Heart right ventricle (tissue), 16 donors: ENCODE results near the gene ZNF569. TPM values are rescaled to one million over a fixed set of nuclear protein-coding genes. Genes with fewer than 3 reads are reported as not detected.

Experiments used
- ATAC-seq, 8 donors: fragments of 200-7000 bp; cut with Tn5 transposase; one replicate each; pipeline ENCODE4 v1.9.1; 2020; ENCODE audit warnings: mild to moderate bottlenecking in 8 of 8, moderate library complexity in 8 of 8, moderate number of reproducible peaks in 1 of 8
- DNase-seq, 2 donors: peaks; one replicate each; pipeline ENCODE4 v3.0.0-alpha.2; 2020
- H3K27ac ChIP-seq, 10 donors: fragments of 200-600 bp; sonication (generic) in 2 of 10; one replicate each; pipeline versions ENCODE4 v1.5.0 to v1.8.0; 2020 to 2022; ENCODE audit warnings: mild to moderate bottlenecking in 3 of 10
- H3K27me3 ChIP-seq, 7 donors: fragments of 200-600 bp; one replicate each; pipeline ENCODE4 v1.8.0; 2021 to 2022; ENCODE audit warnings: mild to moderate bottlenecking in 2 of 7
- H3K36me3 ChIP-seq, 9 donors: fragments of 200-600 bp; sonication (generic) in 1 of 9; one replicate each; pipeline versions ENCODE4 v1.5.0 to v1.8.0; 2020 to 2022; ENCODE audit warnings: mild to moderate bottlenecking in 2 of 9
- H3K4me1 ChIP-seq, 9 donors: fragments of 200-600 bp; sonication (generic) in 1 of 9; one replicate each; pipeline versions ENCODE4 v1.5.0 to v1.8.0; 2020 to 2022; ENCODE audit warnings: mild to moderate bottlenecking in 4 of 9
- H3K4me3 ChIP-seq, 10 donors: fragments of 200-600 bp; sonication (generic) in 2 of 10; one replicate each; pipeline versions ENCODE4 v1.5.0 to v1.8.0; 2020 to 2022; ENCODE audit warnings: mild to moderate bottlenecking in 7 of 10, moderate library complexity in 2 of 10
- H3K9me3 ChIP-seq, 11 donors: fragments of 200-600 bp in 10 of 11; sonication (generic) in 2 of 11; one replicate each; pipeline versions ENCODE4 v1.5.0 to v1.8.0; 2013 to 2022; ENCODE audit warnings: mild to moderate bottlenecking in 2 of 11, control low read depth in 1 of 11, moderate library complexity in 1 of 11
- WGBS, 2 donors: extraction: QIAGEN DNeasy Blood & Tissue Kit; methylation state at CpG; one replicate each; pipeline ENCODE4 v1.1.7; 2013; ENCODE audit warnings: inconsistent platforms in 1 of 2; 5-methylcytosine and 5-hydroxymethylcytosine counted together
- intact Hi-C, 10 donors: fragments of 100-400 bp; cut with DNase I; formaldehyde crosslinking; loops; one replicate each; pipeline versions ENCODE4 v1.11.1 to v1.14.2; 2022
- polyA plus RNA-seq, 2 donors: library from polyadenylated mRNA; stranded (reverse); fragments of 200-250 nt; gene quantifications; one replicate each; pipeline ENCODE4 v1.2.3, GENCODE V29; 2013
- total RNA-seq, 10 donors: library from RNA; stranded (reverse); fragmentation: NEBNext Ultra II Directional in 3 of 10; extraction: Animal tissue kit (Norgen Biotek cat#: 25700) in 3 of 10; gene quantifications; one replicate each; pipeline versions ENCODE4 v1.2.1 to v1.2.4, GENCODE V29; 2021 to 2023
- TF ChIP-seq, protein P1 (sequence below), 9 donors: fragments of 200-600 bp; sonication (generic) in 2 of 9; IDR thresholded peaks; one replicate each; pipeline versions ENCODE4 v1.5.0 to v1.8.0; 2021 to 2022; ENCODE audit warnings: antibody characterized with exemption in 9 of 9, mild to moderate bottlenecking in 5 of 9, moderate library complexity in 1 of 9
- donor health status: Arrhythmogenic right ventricular cardiomyopathy.
- donor health status: ischemic (EF 13 %, LVEDD 7.1; RV severe dilation, severe dysfunction).
- donor health status: healthy with polysubstance abuse.
- donor health status: DM: no; HTN: yes; CAD: no.
- donor health status: DM: no; HTN: no; CAD: no.
- donor health status: ischemic (EF 25% LVEDD 6.9; RV normal size, moderate dysfunction).
- donor health status: ischemic (EF 25% LVEDD 5.7; RV mildly dilated, moderate dysfunction).
- donor health status: healthy.
- donor health status: DM: yes; HTN: yes; CAD: no.
- donor health status: Ischemic cardiomyopathy.
- donor health status: ischemic (EF 35%, LVEDD 5.7; RV mildly dilated, moderate dysfunction).
- donor health status: nonischemic (EF 11% LVEDD 7.7; RV severe dilation, severe dysfunction).
- donor health status: DM: yes; HTN: yes; CAD: no.
- donor health status: PGD.
- donor health status: ischemic (EF 29% LVEDD 5.4; RV normal size, mild dysfunction).
- donor health status: nonischemic (EF 23%, LVEDD 6.1; RV moderate dilation, normal function).

ZNF569 gene
- total and polyA plus RNA-seq, 12 donors = 3.0 to 8.0 (median 6.0) TPM

DNA sequence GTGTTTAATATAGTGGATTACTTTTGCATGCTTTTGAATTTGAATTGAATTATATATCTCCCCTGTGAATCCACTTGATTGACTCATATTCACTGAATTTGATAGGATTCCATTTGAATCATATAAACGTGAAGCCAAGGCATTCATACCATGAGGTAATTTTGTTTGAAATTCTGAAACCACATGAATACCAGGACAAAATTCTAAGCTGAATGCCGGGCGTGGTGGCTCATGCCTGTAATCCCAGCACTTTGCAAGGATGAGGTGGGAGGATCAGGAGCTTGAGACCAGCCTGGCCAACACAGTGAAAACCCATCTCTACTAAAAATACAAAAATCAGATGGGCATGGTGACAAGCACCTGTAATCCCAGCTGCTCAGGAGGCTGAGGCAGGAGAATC lies 43.9 kb upstream of the ZNF569 start:
- TF ChIP-seq, protein P1, sequence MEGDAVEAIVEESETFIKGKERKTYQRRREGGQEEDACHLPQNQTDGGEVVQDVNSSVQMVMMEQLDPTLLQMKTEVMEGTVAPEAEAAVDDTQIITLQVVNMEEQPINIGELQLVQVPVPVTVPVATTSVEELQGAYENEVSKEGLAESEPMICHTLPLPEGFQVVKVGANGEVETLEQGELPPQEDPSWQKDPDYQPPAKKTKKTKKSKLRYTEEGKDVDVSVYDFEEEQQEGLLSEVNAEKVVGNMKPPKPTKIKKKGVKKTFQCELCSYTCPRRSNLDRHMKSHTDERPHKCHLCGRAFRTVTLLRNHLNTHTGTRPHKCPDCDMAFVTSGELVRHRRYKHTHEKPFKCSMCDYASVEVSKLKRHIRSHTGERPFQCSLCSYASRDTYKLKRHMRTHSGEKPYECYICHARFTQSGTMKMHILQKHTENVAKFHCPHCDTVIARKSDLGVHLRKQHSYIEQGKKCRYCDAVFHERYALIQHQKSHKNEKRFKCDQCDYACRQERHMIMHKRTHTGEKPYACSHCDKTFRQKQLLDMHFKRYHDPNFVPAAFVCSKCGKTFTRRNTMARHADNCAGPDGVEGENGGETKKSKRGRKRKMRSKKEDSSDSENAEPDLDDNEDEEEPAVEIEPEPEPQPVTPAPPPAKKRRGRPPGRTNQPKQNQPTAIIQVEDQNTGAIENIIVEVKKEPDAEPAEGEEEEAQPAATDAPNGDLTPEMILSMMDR (IDR thresholded peaks at IDR 0.05) = no peak
- Histone ChIP-seq H3K27ac (no peak overlapping the region), H3K4me1 (peaks cover 0 to 14% (median 8%) of the 10 kb centered on the region in 9 donors), H3K9me3 (peaks cover 0 to 61% (median 0%) of the 10 kb centered on the region in 11 donors), H3K36me3 (peaks cover 0 to 77% (median 28%) of the 10 kb centered on the region in 9 donors), H3K4me3 (no peak overlapping the region), H3K27me3 (no peaks in the 10 kb centered on the region)
- 96 to 97% methylated on average over 3 of the region's 3 CpGs for WGBS, 2 donors
- DNase-seq (no peak), ATAC-seq (no peak)
- intact Hi-C loops = no loop called here

DNA sequence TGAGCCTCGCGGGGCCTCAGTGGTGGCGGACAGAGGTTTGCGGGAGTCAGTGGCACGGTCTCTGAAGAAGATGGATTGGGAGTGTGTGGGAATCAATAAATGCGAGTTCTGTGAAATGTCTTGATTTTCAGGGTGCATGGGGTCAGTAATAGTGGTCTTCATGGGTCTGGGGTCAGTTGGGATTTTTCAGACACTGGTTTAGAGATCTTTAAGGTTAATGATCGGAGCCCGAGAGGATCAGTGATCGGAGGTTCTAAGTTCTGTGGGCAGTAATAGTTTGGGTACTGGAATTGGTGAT lies 39.9 kb upstream of the ZNF569 start:
- Histone ChIP-seq H3K27me3 (no peaks in the 10 kb centered on the region), H3K36me3 (peaks cover 0 to 50% (median 12%) of the 10 kb centered on the region in 9 donors), H3K9me3 (peaks cover 0 to 61% (median 0%) of the 10 kb centered on the region in 11 donors), H3K27ac (peak overlapping the region; percentile 90 to 98 (median 94)), H3K4me3 (peak overlapping the region; percentile 61 to 97 (median 73)), H3K4me1 (peaks cover 0 to 22% (median 14%) of the 10 kb centered on the region in 9 donors)
- WGBS, 2 donors = 1 to 2% methylated on average over 9 of the region's 9 CpGs
- ATAC-seq = no peak
- intact Hi-C loops = loop anchor here in 6 of 10 donors (2.0 to 5.0 kb wide), 6 partner anchors 35 to 295 kb away; partner anchors contain the start of genes ZNF569 (in 4 of the 6), ZNF570 (in 2 of the 6), ZNF527 (in 1 of the 6) and ZNF585B (in 1 of the 6)
- no peak for DNase-seq
- TF ChIP-seq, protein P1 (IDR thresholded peaks at IDR 0.05) = no peak

DNA sequence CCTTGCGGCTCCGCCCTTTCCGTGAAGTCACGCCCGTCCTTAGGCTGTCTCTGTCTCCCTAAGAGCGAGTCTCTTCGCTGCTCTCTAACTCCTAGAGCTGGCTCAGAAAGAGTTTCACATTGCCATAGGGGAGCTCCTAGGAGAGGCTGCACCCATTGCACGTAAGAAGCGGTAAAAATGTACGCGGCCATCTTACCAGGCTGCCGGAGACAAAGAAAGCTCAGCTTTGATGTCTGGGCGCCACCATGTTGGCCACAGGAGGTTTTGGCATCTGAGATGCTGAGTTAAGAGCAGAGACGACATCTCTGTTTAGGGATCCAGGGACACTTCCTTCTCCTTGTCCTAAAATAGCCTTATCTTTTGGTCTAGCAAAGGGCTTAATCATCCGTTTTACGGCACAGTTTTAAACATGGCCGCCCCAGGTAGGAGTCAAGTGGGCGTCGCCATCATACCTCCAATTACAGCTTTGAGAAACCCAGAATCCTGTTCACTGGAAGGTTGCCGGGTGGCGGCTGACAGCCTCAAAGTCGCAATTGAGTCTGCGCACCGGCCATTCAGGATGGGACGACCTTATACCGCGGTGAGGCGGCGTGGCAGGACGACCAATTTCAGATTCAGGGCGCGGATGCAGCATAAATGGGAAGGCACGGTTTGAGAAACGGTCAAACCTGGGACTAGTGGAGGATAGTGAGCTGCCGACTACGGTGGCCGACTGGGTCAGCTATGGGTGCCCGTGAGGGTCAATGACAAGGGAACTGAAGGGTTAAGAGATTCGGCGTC lies 39.3 kb upstream of the ZNF569 start, which contains the start of gene ZNF793:
Gene ZNF793 (plus strand): TSS at position 553 of the 780 bp plus-strand sequence. CDS start 16,501 bp downstream, outside the sequence.
- TF ChIP-seq, protein P1 (IDR thresholded peaks at IDR 0.05) = no peak
- peak within 1 kb of the TSS; percentile 61 to 97 (median 73) for H3K4me3 ChIP-seq
- WGBS, 2 donors = 1% methylated on average over 40 of the region's 40 CpGs
- H3K27me3 ChIP-seq = no peaks in the 10 kb centered on the region
- DNase-seq (peak; percentile 84 to 88), ATAC-seq (peak; percentile 91 to 96 (median 94))
- peak within 1 kb of the TSS; percentile 90 to 98 (median 94) for H3K27ac ChIP-seq
- peaks cover 0 to 22% (median 14%) of the 10 kb centered on the region in 9 donors for H3K4me1 ChIP-seq
- peaks cover 0 to 44% (median 12%) of the 10 kb centered on the region in 9 donors for H3K36me3 ChIP-seq
- H3K9me3 ChIP-seq = peaks cover 0 to 64% (median 0%) of the 10 kb centered on the region in 11 donors
- intact Hi-C loops = loop anchor here in 7 of 10 donors (1.0 to 5.0 kb wide), 8 partner anchors 34 to 294 kb away; partner anchors contain the start of genes ZNF569 (in 5 of the 7), ZNF570 (in 3 of the 7), ZNF527 (in 1 of the 7) and ZNF585B (in 1 of the 7)

DNA sequence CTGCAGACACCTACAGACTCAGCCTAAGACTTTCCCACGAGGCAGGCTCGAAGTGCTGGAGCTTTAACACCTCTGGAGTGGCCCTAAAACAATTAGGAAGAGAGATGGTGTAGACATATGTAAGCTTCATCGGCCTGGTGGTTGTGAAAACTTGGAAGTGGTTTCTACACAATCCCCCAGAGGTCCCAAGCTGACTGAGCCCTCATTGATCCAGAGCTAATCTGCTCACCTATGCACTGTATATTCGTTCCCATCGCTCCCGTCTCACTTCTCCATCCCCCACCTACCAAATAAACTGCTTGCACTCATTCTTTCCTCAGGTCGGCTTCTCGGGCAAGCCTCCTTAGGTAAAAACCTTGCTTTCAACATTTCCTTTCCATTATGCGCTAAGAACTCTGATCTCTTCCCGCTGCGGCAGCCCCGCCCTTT lies 38.7 kb upstream of the ZNF569 start:
- TF ChIP-seq, protein P1 (IDR thresholded peaks at IDR 0.05) = no peak
- Histone ChIP-seq H3K4me3 (peak overlapping the region; percentile 61 to 97 (median 73)), H3K9me3 (peaks cover 0 to 65% (median 0%) of the 10 kb centered on the region in 11 donors), H3K27me3 (no peaks in the 10 kb centered on the region), H3K4me1 (peaks cover 0 to 22% (median 14%) of the 10 kb centered on the region in 9 donors), H3K36me3 (peaks cover 0 to 38% (median 7%) of the 10 kb centered on the region in 9 donors), H3K27ac (peak overlapping the region; percentile 90 to 98 (median 94))
- ATAC-seq = peak in 6 of 8 donors; percentile 9 to 54 (median 16)
- intact Hi-C loops = loop anchor here in 7 of 10 donors (1.0 to 5.0 kb wide), 8 partner anchors 34 to 294 kb away; partner anchors contain the start of genes ZNF569 (in 5 of the 7), ZNF570 (in 3 of the 7), ZNF527 (in 1 of the 7) and ZNF585B (in 1 of the 7)
- 2 to 3% methylated on average over 12 of the region's 12 CpGs for WGBS, 2 donors
- DNase-seq = no peak
